Esophagus muscularis mucosa (tissue), 4 donors: ENCODE results near the gene MOSPD2. TPM values are rescaled to one million over a fixed set of nuclear protein-coding genes. Genes with fewer than 3 reads are reported as not detected.

Experiments
- DNase-seq: peaks from one replicate; pipeline ENCODE4 v3.0.0-alpha.2; 2017; ENCODE audit errors: extremely low spot score
- H3K27ac ChIP-seq, 4 donors: fragments of 200-600 bp; sonication (generic); replicated peaks in 1 of 4; 1 replicate in 3 of 4; 2 replicates in 1 of 4; pipeline ENCODE4 v1.5.1; 2016 to 2019; ENCODE audit warnings: mild to moderate bottlenecking in 1 of 4
- H3K27me3 ChIP-seq, 4 donors: fragments of 200-600 bp; sonication (generic); one replicate each; pipeline versions ENCODE4 v1.5.1 to v1.6.0; 2016 to 2019
- H3K36me3 ChIP-seq, 4 donors: fragments of 200-600 bp; sonication (generic); one replicate each; pipeline ENCODE4 v1.5.1; 2016 to 2019
- H3K4me1 ChIP-seq, 4 donors: fragments of 200-600 bp; sonication (generic); one replicate each; pipeline ENCODE4 v1.5.1; 2016 to 2019
- H3K4me3 ChIP-seq, 4 donors: fragments of 200-600 bp; sonication (generic); 1 replicate in 2 of 4; 2 replicates in 2 of 4; pipeline ENCODE4 v1.5.1; 2016 to 2019; ENCODE audit warnings: mild to moderate bottlenecking in 4 of 4, moderate library complexity in 1 of 4
- H3K9me3 ChIP-seq, 4 donors: fragments of 200-600 bp; sonication (generic); 1 replicate in 3 of 4; 2 replicates in 1 of 4; pipeline ENCODE4 v1.5.1; 2016 to 2019
- CTCF ChIP-seq, 3 experiments: fragments of 200-600 bp in 2 of 3; fragments of 450-650 bp in 1 of 3; sonication (generic) in 2 of 3; IDR thresholded peaks; one replicate each; pipeline ENCODE4 v1.5.1; 2017 to 2019; ENCODE audit warnings: antibody characterized with exemption in 3 of 3, mild to moderate bottlenecking in 2 of 3, moderate library complexity in 1 of 3
- EP300 ChIP-seq: sonication (generic); formaldehyde crosslinking; IDR thresholded peaks from one replicate; pipeline ENCODE4 v1.6.1; 2017; ENCODE audit warnings: antibody characterized with exemption
- POLR2A ChIP-seq: fragments of 450-650 bp; IDR thresholded peaks from one replicate; pipeline ENCODE4 v1.6.1; 2017; ENCODE audit warnings: antibody characterized with exemption, moderate library complexity, mild to moderate bottlenecking, low read depth
- POLR2AphosphoS5 ChIP-seq, 2 donors: sonication (generic); formaldehyde crosslinking; IDR thresholded peaks; one replicate each; pipeline ENCODE4 v1.6.1; 2017; ENCODE audit warnings: antibody characterized with exemption in 2 of 2
- WGBS: methylation state at CpG from one replicate; pipeline ENCODE4 v1.1.5; 2018; 5-methylcytosine and 5-hydroxymethylcytosine counted together
- intact Hi-C: fragments of 100-400 bp; cut with DNase I; formaldehyde crosslinking; loops from one replicate; pipeline ENCODE4 v1.15.1; 2023
- total RNA-seq, 4 donors: library from RNA; depleted of rRNA; stranded (reverse); fragments of >200 nt; gene quantifications; one replicate each; pipeline versions ENCODE4 v1.1.0 to v1.2.1, GENCODE V29; 2016

The MOSPD2 gene
- total RNA-seq, 4 donors from 2014 or later = 9.4 to 15.4 (median 10.4) TPM

- intact Hi-C loops = no loop called here
- TF ChIP-seq POLR2A = no peak
- TF ChIP-seq POLR2AphosphoS5 (IDR thresholded peaks at IDR 0.05) = no peak
- no peak for TF ChIP-seq EP300
- TF ChIP-seq CTCF (IDR thresholded peaks at IDR 0.05) = no peak
- no peak overlapping the region for H3K27ac ChIP-seq
- H3K9me3 ChIP-seq = no peaks in the 10 kb centered on the region
- DNase-seq = no peak
- WGBS = 70% methylated on average over 6 of the region's 6 CpGs
- H3K36me3 ChIP-seq = peaks cover 0 to 9% (median 2%) of the 10 kb centered on the region in 4 donors
- H3K4me3 ChIP-seq = no peak overlapping the region
- peaks cover 0 to 15% (median 5%) of the 10 kb centered on the region in 4 donors for H3K4me1 ChIP-seq
- no peaks in the 10 kb centered on the region for H3K27me3 ChIP-seq
Observed at GRCh38 chrX:14922437-14922836, 49.2 kb downstream of the MOSPD2 start.

- no peak for TF ChIP-seq POLR2AphosphoS5 (IDR thresholded peaks at IDR 0.05)
- no peak for TF ChIP-seq POLR2A
- TF ChIP-seq EP300 = no peak
- TF ChIP-seq CTCF (IDR thresholded peaks at IDR 0.05) = no peak
- Histone ChIP-seq H3K4me3 (no peak overlapping the region), H3K27ac (no peak overlapping the region), H3K9me3 (no peaks in the 10 kb centered on the region), H3K27me3 (no peaks in the 10 kb centered on the region), H3K36me3 (peaks cover 0 to 7% (median 2%) of the 10 kb centered on the region in 4 donors), H3K4me1 (peaks cover 0 to 15% (median 5%) of the 10 kb centered on the region in 4 donors)
- WGBS = 75% methylated on average over 4 of the region's 4 CpGs
- intact Hi-C loops = no loop called here
- DNase-seq = no peak
Observed at GRCh38 chrX:14923761-14924160, 50.5 kb downstream of the MOSPD2 start.

- Histone ChIP-seq H3K27ac (no peak overlapping the region), H3K4me3 (no peak overlapping the region), H3K27me3 (no peaks in the 10 kb centered on the region), H3K36me3 (no peaks in the 10 kb centered on the region), H3K4me1 (no peaks in the 10 kb centered on the region), H3K9me3 (no peaks in the 10 kb centered on the region)
- DNase-seq = no peak
- intact Hi-C loops = no loop called here
- WGBS = 60% methylated on average over 1 of the region's 1 CpG
- TF ChIP-seq EP300 = no peak
- TF ChIP-seq POLR2A = no peak
- TF ChIP-seq CTCF (IDR thresholded peaks at IDR 0.05) = no peak
- TF ChIP-seq POLR2AphosphoS5 (IDR thresholded peaks at IDR 0.05) = no peak
Observed at GRCh38 chrX:14926471-14926870, 53.2 kb downstream of the MOSPD2 start.

- intact Hi-C loops = no loop called here
Observed at GRCh38 chrX:14927401-14927800, 54.2 kb downstream of the MOSPD2 start.

More at GRCh38 chrX:14927401-14927800, 54.2 kb downstream of the MOSPD2 start:
- TF ChIP-seq POLR2AphosphoS5 (IDR thresholded peaks at IDR 0.05) = no peak
- no peak for TF ChIP-seq EP300
- TF ChIP-seq CTCF (IDR thresholded peaks at IDR 0.05) = no peak
- TF ChIP-seq POLR2A = no peak
- no peak for DNase-seq
- Histone ChIP-seq H3K27me3 (no peaks in the 10 kb centered on the region), H3K9me3 (no peaks in the 10 kb centered on the region), H3K36me3 (no peaks in the 10 kb centered on the region), H3K4me1 (no peaks in the 10 kb centered on the region), H3K27ac (no peak overlapping the region), H3K4me3 (no peak overlapping the region)
- 72% methylated on average over 5 of the region's 5 CpGs for WGBS
